C4-2B (cell line): ENCODE data around the gene TMEM223.
A peak's percentile ranks its signal among the peaks of the same experiment; 100 is the strongest.

Experiments used
- H3K27ac ChIP-seq: fragments of 450-650 bp; 2 replicates; pipeline ENCODE4 v1.5.1; 2017
- CTCF ChIP-seq: fragments of 450-650 bp; conservative IDR thresholded peaks from 2 replicates; pipeline ENCODE4 v1.5.1; 2017; ENCODE audit warnings: mild to moderate bottlenecking
- ZFX ChIP-seq: fragments of 450-650 bp; IDR thresholded peaks from 2 replicates; pipeline ENCODE4 v1.6.1; 2017

Gene TMEM223

GRCh38 chr11:62794201-62794775 lies 2.5 kb upstream of the TMEM223 start:
- TF ChIP-seq CTCF (no peak), ZFX (no peak)
- H3K27ac ChIP-seq: no peak overlapping the region

- peak overlapping the region; percentile 91 for H3K27ac ChIP-seq
- TF ChIP-seq CTCF (no peak), ZFX (no peak)
Measured at GRCh38 chr11:62792202-62792575, 383 bp upstream of the TMEM223 start.

GRCh38 chr11:62789576-62789975 lies 2.2 kb downstream of the TMEM223 start:
- TF ChIP-seq ZFX: no peak
- TF ChIP-seq CTCF: no peak
- H3K27ac ChIP-seq: no peak overlapping the region; the same call in 1 of the 2 replicates

GRCh38 chr11:62788991-62789390 lies 2.8 kb downstream of the TMEM223 start:
- TF ChIP-seq CTCF: no peak
- TF ChIP-seq ZFX: no peak
- peak overlapping the region; percentile 91 for H3K27ac ChIP-seq

- TF ChIP-seq CTCF (peak; percentile 75), ZFX (peak; percentile 83; the same call in 1 of the 2 replicates)
- H3K27ac ChIP-seq: peak within 1 kb of the TSS; percentile 91
Measured at GRCh38 chr11:62787005-62787759, 4.6 kb downstream of the TMEM223 start, which contains the start of gene TMEM179B. Gene TMEM179B (plus strand): TSS chr11:62787402. CDS start chr11:62787432, 30 bp downstream.

GRCh38 chr11:62786318-62787004 lies 5.3 kb downstream of the TMEM223 start:
- TF ChIP-seq ZFX (no peak; the same call in 1 of the 2 replicates), CTCF (peak; percentile 99)
- H3K27ac ChIP-seq: peak overlapping the region; percentile 91

GRCh38 chr11:62782753-62783152 lies 9.1 kb downstream of the TMEM223 start:
- no peak overlapping the region for H3K27ac ChIP-seq
- no peak for TF ChIP-seq CTCF
- TF ChIP-seq ZFX: no peak
